Measurements from ENCODE around the gene CBARP.

The CBARP gene

GRCh38 chr19:1264801-1265614 is 27.2 kb upstream of the CBARP start:
- DNase-seq (ENCODE audit: low read depth in 3 of 3) = no peak

DNA sequence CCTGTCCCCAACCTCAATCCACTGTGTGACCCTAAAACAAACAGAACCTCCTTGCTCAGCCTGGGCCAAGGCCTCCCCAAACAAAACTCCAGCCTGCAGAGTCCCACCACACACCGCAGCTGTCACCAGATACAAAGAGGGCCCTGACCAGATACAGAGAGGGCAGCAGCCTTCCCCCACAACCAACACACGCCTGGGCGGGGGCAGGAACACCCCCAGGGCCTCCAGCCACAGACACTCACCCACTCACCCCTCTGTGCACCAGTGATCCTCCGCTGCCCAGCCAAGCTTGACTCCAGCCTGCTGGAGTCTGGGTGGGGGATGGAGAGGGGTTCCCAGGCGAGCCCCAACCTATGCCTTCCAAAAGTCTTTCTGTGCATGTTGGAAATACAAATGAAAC is 25.4 kb upstream of the CBARP start:
- no peak for DNase-seq (ENCODE audit: low read depth in 3 of 3)

GRCh38 chr19:1262623-1263123 is 24.9 kb upstream of the CBARP start:
- DNase-seq (ENCODE audit: low read depth in 3 of 3) = no peak

DNA sequence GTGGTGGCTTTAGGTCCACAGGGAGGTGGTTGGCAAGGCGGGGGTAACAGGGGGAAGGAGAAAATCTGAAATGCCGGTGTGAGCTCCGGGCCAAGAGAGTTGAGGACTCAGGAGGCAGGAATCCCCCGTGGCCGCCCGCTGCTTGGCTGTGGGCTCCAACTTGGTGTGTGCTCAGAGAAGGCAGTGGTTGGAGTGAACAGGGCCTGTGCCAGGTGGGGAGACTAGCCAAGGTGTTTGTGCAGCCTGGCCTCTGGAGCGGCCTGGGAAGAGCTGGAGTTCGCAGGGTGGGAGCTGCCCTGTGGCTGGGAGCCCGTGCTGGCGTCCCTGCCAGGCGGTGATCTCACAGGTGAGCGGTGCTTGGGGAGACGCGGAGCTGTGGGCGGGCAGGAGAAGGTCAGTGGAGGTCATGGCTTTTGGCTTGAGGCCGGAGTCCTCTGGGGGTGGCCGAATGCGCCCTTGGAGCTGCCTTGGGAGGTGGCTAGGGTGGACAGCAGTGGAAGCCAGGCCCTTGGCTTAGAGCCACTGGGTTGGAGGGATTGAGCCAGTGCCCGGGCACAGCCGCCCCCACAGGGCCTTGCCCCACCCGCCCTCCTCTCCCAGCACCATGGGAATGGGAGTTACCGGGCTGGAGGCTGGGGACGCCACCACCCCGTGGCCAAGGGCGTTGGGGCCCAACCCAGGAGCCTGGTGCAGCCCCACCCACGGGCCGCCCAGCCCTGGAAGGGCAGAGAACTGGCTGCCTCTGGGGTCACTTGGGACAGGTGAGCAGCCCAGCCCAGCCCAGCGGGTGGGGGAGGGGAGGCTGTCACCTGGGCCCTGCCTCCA is 24.2 kb upstream of the CBARP start:
- no peak for DNase-seq (ENCODE audit: low read depth in 3 of 3)

DNA sequence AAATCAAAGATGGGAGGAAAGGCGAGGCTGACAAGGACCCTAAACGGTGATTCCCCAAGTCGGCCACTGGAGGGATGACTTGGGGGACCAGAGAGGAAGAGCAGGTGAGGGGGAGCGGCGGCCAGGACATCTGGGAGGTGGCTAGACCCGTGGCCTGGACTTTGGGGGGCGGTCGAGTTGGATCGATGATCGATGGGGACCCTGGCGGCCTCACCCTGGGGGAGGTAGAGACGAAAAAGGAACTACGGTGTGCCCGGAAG is 23.7 kb upstream of the CBARP start:
- no peak for DNase-seq (ENCODE audit: low read depth in 3 of 3)

GRCh38 chr19:1260749-1261537 is 23.1 kb upstream of the CBARP start:
- DNase-seq (ENCODE audit: low read depth in 3 of 3) = peak; percentile 92 to 96 (median 93)

GRCh38 chr19:1259876-1260748 is 22.3 kb upstream of the CBARP start:
- DNase-seq (ENCODE audit: low read depth in 3 of 3) = peak in 1 of 3 experiments; percentile 62

DNA sequence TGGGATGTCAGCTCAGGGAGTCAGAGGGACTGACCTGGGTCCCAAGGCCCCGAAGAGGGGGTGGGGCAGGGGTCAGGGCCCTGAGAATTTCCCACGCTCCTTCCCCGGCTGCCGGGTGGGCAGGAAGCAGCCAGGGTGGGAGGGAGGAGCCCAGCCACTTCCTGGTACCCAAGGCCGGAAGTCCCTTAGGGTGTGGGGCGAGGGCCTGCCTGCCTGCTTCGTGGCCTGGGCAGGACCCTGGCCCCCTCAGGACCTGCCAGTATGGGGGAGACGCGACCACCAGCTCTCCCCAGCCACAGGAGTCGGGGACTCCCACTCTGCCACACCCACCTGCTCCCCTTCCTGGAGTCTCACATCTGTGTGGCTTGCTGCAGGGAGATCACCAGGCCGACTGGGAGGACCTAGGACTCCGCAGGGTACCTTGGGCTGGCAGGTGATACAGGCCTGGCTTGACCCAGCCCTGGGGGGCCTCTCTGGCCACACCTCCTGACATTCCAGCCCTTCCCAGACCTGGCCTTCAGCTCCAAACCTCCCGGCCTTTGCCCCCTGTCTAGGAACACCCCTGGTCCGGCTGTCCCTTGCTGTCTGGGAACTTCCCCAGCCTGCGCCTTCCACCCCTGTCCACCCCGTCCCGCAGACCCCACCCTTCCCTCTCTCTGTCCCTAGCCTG is 21.5 kb upstream of the CBARP start:
- peak in 2 of 3 experiments; percentile 48 to 69 for DNase-seq (ENCODE audit: low read depth in 3 of 3)

DNA sequence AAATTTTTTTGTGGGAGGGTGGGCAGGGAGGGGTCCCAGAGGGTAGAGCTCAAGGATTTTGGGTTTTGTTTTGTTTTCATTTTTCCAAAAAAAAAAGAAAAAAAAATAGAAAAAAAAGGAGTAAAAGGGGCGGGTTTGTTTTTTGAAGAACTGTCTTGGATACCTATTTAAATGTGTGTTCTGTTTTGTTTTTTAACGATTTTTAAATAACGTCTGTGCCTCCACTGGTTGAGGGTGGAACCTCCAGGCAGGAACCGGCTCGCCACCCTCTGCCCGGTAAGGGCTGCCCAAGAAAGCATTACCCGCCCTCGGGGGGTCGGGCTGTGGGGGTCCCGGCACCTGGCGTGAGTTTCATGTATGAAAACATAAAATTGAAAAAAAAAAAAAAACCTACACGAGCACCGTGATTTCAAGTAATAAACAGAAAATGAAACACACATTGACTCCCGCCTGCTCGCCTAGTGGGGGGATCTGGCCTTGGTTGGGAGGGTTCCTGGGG is 21.0 kb upstream of the CBARP start:
- no peak for DNase-seq (ENCODE audit: low read depth in 3 of 3)

- DNase-seq (ENCODE audit: low read depth in 3 of 3) = no peak
Measured at GRCh38 chr19:1258163-1258492, 20.3 kb upstream of the CBARP start.

DNA sequence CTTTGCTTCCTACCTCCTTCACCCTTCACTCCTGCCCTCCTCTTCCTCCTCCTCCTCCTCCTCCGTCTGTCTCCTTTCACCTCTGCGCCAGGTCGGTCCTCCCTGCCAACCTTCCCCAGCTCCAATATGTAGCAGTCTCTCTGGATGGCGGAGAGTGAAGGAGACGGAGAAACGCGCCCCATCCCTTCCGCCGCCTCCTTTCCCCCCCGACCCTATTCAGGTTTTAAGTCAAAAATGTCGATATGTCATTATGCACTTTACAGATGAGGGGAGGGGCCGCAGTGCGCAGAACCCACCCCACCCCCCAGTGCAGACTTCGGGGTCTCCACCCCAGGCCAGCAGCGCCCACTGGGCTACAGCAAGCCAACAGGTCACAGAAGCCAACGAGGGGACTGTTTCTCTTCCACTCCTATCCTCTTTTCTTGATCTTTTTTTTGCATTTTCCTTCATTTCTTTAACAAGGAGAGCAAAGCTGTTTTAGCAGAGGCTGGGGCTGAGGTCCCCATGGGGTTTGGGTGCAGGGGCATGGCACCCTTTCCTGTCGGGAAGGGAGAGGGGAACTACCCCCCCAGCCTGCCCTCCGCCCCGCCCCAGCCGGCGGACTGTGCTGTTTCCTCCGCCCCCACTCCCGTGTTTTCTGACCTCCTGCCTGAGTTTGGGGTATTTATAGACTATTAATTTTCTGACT is 19.8 kb upstream of the CBARP start:
- DNase-seq (ENCODE audit: low read depth in 3 of 3) = no peak

DNA sequence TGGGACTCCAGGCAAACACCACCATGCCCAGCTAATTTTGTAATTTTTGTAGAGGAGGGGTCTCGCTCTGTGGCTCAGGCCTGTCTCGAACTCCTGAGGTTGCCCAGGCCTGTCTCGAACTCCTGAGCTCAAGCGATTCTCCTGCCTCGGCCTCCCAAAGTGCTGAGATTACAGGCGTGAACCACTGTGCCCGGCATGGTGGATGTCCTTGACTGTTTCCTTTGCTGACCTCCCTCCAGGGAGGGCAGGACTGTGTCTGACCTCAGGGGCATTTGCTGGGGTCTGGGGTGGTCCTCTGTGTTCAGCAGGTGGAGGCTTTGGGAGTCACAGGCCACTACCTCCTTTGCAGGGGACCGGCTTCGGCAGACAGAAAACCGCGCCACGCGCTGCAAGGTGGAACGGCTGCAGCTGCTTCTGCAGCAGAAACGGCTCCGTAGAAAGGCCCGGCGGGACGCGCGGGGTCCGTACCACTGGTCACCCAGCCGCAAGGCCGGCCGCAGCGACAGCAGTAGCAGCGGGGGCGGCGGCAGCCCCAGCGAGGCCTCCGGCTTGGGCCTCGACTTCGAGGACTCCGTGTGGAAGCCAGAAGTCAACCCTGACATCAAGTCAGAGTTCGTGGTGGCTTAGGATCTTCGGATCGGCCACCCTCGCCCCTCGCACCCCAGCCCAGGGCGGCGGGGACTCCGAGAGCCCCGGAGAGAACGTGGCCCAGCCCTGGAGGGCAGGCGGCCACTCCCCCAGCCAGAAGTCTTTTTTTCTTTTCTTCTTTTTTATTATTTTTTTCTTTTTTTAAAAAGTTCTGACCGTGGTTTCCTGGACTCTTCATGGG is 19.1 kb upstream of the CBARP start:
- no peak for DNase-seq (ENCODE audit: low read depth in 3 of 3)

DNA sequence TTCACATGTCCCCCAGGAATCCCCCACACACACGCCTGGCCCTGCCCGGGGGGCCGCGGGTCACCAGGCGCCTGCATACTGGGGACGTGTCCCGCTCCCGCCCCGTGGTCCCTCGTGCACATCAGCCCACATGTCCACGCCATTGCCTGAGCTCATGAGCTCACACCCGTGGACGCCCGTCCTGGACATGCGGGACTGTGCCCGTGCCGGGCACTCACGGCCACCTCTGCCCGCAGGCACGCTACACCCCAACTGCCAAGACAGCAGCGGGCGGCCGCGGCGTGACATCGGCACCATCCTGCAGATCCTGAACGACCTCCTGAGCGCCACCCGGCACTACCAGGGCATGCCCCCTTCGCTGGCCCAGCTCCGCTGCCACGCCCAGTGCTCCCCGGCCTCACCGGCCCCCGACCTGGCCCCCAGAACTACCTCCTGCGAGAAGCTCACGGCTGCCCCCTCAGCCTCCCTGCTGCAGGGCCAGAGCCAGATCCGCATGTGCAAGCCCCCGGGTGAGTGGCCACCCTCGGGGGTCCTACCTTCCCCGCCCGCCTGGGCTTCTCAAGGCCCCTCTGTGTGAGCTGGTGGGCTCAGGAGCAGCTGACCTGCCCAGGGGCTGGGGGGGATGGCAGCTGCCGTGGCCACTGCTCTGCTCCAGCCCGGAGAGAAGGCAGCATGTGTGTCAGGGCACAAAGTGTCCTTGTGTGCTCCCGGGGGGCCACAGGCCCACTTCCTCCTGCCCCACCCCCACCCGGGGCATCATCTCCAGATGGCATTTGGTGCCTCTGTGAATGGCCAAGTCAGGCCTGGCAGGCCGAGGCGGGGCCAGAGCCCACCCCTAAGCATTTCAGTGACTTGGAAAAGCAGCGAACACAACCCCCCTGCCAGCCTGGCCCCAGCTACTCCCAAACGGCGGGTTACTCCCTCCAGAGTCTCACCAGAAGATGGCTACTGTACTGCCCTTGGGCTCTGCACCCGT is 17.7 kb upstream of the CBARP start:
- no peak for DNase-seq (ENCODE audit: low read depth in 3 of 3)

- no peak for DNase-seq (ENCODE audit: low read depth in 3 of 3)
Measured at GRCh38 chr19:1254530-1255185, 16.9 kb upstream of the CBARP start.

GRCh38 chr19:1254081-1254527 is 16.3 kb upstream of the CBARP start:
- no peak for DNase-seq (ENCODE audit: low read depth in 3 of 3)

DNA sequence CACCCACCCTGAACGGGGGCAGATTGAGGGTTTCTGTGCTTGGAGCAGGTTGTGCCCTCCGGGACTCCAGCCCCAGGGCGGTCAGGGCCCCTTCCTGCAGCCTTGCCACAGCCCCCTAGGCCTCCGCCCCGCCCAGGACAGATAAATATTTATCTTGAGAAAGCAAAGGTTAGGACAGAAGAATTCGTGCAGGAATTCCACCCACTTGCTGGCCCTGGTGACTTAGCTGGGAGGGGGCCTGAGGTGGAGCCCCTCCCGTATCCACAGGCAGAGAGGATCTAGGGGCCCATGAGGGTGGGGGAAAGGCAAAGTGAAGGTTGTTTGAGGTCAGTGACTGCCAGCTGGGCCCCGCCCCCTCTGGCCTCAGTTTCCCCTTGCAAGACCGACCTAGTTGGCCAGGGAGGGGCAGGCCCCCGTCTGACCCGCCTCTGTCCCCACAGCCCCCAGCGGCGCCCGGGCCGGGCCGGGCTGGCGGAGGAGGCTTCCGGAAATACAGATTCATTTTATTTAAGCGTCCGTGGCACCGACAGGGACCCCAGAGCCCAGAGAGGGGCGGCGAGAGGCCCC is 15.8 kb upstream of the CBARP start:
- DNase-seq (ENCODE audit: low read depth in 3 of 3) = no peak
